Activated CD4-positive, alpha-beta T cell treated with anti-CD3 and anti-CD28 coated beads, Interleukin-2, amount 50 U/mL, for 4 hours (primary cell): Measurements from ENCODE around the gene FAM83F.

Source experiments
- DNase-seq, 2 experiments: peaks; one replicate each; pipeline ENCODE4 v3.0.0-alpha.2; 2020

FAM83F gene

DNA sequence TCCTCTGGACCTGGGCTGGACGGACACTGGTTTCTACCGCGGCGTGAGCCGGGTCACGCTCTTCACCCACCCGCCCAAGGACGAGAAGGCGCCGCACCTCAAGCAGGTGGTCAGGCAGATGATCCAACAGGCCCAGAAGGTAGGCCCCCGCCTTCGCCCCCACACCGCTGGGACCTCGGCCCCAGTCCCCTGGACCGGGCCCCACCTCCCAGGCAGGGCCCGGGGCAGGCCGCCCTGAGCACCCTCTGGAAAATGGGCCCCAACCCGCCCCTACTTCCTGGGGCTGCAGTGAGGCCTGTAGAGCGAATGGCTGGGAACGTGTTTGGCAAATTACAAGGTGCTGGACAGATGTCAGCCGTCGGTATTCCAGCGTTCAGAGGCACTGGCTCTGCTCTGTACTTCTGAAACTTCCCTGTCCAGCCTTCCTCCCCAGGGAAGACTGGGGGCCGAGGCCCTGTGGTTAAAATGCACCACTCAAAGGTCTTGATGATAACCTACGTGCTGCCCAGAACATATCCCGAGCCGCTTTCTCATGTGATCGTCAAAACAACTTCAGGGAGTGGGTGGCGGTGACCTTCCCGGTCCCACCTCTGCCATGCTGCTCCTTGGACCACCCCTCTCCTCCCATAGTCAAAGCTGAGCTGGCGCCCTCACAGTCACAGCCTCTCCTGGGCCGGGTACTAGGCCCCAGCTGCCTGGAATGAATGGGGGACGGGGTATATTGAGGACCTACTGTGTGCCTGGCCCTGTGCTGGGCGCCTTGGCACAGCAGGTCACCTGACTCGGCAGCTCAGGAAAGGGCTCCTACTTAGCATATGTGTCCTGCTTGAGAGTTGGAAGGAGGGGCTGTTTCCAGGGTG, 869 bp downstream of the FAM83F start:
- no peak for DNase-seq

DNA sequence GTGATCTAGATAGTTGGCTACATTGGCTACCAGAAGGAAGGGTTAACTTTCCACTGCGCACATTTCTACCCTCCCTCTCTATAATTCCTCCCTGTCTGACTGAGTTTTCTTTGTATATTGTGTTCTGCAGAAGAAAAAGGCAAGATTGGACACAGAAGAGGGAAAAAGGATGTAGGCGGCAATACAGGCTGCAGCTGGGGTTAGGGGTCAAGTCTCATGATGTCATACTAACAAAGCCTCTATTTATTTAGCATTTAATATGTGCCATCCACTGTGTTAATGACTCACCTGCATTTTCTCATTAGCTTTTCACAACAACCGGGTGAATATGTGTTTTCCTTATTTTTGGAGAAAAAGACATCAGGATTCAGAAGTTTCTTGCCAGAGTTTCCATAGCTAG, 2.0 kb downstream of the FAM83F start:
- DNase-seq, result no peak

- DNase-seq, result no peak
Measured at GRCh38 chr22:39997421-39997820, 2.7 kb downstream of the FAM83F start.

DNA sequence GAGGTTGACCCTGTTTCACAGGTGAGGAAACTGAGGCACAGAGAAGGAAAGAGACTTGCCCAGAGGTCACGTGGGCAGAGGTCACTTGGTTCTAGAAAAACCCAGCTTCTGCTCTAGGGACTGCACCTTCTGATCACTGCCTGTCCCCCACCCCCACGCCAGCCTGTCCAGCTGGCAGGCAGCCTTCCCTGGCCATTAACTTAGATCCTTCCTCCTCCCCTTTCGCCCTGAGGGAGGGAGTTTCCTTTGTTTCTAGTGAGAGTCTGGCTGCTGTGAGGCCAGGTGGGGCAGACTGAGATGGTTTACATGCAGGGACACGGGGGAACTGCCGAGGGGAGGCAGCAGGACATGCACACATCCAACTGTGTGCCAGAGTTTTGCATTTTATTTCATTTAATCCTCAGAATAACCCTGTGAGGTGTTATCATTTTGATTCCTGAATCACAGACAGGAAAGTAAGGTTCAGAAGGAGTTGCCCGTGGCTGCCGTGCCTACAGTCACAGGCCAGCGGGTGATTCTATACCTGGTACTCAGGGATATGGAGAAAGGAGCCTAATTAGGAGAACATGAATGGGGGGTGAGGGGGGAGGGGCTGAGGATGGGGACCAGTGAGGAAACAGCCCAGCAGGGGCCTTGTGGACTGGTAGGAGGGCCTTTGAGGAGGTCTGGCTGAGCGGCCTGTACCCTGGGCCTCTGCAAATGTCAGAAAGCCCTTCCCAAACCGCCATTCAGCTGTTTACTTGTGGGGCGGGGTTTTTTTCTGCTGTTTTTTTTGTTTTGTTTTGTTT, 3.4 kb downstream of the FAM83F start:
- no peak for DNase-seq

DNA sequence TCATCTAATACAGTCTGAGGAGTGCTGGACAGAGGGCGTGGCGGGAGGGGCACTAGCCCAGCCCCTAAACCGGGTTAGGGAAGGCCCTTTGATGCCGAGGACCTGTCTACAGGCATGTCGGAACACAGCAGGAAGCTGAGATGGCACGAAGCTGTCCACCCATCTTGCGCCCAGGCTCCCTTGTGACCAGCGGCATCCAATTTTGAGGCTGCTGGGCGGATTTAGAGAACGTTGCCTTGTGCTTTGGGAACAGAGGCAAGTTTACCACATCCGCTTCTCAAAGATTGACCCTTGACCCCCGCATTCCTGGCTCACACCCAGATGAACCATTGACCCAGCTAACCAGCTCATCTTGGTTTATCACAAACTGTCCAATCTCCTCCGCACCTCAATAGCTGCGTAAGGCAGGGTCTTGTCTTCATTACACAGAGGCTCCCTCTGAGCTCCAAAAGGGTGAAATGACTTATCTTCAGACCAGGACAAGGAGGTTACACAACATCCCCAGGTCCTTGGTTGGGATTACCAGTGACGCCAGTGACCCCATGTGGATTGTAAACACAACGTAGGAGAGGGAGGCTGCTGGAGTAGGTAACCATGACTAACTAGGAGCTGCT, 4.5 kb downstream of the FAM83F start:
- DNase-seq, result no peak

DNA sequence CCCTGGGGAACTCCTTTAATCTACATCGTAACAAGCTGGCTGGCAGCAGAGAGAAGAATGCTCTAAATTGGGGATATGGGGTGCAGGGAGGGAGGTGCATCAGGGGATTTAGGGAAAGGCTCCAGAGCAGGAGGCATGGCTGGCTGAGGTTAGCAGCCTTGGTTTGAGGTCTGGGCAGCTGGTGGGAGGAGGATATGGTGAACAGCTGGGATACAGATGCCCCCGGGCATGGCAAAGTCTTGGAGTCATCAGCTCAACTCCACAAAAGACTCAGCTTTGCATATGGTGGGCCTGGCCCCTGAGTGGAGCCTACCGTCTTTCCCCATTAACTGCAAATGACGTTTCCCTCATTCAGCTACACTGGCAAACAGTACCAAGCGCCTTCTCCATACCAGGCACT, 5.4 kb downstream of the FAM83F start:
- DNase-seq, result no peak

GRCh38 chr22:40001106-40001505, 6.4 kb downstream of the FAM83F start:
- DNase-seq, result no peak

DNA sequence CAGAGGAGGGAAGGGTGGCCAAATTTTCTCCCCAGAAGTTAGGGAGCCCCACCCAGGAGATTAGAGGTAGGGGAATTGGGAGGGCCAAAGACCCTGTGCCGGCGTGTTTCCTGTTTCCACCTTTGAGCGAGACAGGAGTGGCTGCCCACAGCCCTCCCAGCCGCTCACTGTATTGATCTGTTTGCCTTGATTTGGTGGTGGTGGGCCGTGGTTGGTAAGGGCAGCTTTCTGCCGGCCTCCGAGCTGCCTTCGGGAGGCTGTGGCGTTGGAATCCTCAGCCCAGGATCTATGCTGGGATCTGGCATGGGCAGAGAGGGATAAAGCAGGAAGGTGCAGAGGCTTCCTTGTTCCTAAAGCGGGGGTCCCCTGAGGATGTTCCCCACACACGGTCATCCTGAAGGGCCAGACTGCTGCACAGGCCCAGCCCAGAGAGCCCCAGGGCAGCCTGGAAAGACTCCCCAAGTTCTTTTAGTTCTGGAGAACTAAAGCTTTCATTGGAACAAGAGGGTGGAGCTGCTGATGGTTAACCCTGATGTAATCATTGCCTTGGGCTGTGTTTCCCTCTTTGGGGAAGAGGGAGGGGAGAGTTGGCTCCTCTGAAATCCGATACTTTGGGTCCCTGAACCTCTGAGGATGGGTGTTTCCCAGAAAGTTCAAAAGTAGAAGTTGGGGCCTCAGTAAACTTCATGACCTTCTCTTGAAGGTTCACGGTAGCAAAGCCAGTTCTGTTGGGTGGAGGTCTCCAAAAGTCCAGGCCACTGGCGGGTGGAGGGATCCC, 7.2 kb downstream of the FAM83F start:
- no peak for DNase-seq

DNA sequence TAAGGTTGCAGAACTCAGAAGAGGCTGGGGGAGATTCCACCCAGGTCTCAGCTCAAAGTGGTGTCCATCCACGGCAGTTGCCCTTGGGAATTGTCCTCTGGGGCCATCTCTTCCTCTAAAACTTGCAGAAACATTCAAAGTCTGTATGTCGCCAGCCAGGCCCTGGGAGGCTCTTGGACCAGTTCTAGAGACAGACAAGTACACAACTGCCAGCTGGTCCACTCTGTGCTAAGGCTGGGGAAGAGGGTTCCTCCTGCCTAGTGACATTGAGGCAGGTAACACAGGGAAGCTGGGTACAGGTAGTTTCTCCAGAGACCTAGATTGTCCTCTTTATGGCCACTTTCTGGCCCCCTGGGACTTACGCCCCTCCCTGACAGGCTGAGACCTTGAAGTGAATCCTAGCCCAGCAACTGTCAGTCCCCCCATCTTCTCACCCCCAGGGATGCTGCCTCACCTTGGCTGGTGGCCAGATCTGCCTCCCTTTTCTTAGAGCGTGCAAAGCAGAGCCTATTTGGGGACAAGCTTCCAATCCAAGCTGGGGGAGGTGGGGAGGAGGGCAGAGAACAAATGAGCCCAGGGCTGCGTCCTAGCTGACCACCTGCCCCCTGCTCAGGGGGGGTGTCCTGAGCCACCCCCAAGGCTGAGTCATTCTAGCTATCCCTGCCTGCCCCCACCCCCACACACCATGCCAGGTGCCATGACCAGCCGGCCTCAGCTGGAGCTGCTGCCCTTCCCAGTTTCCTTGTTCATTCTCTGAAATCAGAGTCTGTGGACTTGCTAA, 8.4 kb downstream of the FAM83F start:
- no peak for DNase-seq

DNA sequence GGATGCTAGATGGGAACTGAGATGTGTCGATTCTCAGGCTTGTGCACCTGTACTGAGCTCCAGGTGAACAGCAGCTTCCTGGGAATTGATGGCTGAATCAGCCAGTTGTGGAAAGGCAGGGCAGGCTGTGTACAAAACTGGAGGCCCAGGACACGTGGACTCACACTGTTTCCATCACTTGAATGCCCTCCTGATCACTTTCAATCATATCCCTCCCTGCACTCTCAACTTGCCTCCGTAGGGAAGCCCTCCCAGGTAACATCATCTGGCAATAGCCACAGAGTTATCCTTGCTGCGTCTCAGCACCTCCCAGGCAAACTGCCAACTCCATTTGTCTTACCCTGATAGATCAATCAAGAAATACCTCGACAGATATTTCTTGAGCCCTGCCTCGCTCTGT, 10.1 kb downstream of the FAM83F start:
- no peak for DNase-seq

DNA sequence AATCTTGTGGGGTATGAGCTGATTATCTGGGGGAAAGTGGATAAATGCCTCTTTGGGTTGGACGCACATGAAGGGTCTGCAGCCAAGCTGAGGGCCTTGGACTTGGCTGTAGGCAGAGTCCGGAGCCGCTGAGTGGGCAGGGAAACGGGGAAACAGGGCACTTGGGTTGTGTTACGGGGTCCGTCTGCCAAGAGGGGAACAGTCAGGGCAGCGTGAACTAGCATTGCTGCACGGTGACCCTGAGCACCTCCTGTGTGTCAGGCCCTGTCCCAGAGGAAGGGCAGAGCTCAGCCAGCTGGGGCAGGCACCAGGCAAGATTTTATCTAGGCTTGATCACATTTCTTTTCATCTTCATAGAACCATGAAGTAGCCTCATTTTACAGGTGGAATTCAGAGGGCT, 11.9 kb downstream of the FAM83F start:
- no peak for DNase-seq

DNA sequence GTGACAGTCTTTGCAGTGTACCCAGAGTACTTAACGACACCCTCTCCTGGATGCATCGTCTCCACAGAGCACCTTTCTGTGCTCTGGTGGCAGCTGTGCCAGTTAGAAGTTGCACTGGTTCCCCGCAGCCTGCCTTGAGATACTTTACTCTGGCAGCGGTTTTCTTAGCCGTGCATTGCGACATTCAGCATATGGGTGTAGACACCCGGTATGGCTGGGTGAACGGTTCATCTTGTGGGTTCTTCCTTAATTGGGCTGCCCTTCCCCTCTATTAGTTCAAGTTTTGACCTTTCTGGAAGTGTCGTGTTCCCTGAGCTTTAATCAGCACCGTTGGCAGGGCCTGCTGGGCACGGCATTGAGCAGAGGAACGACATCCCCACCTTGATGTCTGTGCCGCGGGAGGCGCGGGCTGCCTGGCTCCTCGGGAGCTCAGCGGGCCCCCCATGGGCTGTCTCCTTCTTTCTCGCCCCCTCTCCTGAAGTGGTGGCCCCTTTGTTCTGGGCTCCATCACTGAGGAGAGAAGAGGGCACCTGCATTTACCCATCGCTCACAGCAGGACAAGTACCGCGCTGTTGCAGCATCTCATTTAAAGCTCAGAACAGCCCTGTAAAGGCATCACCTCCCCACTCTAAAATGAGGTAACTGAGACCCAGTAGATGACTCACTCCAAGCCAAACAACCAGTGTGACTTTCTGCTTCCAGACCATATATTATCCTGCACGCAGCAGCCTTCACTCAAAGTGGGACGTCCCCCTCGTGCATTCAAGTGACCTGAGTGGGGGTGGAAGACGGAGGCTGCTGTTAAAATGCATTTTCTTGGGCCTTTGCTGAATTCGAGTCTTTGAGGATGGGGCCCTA, 13.3 kb downstream of the FAM83F start:
- no peak for DNase-seq

DNA sequence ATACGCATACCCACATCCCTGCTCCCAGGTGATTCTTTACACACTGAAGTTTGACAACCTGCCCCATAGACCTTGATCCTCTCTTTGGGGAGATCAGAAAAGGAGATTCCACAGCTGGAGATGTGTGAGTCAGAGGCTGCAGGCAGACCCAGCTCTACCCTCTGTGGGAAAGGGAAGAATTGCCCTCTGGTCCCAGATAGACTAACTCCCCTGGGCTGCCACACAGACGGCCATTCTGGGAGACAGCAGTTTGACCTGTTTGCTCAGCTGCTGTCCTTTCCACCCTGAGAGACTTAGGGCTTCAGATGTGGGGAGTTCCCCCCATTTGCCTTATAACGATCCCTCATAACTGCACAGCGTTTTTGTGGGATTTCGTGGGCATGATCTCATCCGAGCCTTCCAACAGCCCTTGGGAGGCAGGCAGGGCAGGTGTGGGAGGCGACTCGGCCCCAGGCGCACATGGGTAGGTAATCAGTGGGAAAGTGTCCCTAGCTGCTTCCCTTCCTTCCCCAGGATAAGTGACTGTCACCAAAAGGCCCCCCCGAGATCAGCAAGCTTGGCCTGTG, 14.1 kb downstream of the FAM83F start:
- no peak for DNase-seq

DNA sequence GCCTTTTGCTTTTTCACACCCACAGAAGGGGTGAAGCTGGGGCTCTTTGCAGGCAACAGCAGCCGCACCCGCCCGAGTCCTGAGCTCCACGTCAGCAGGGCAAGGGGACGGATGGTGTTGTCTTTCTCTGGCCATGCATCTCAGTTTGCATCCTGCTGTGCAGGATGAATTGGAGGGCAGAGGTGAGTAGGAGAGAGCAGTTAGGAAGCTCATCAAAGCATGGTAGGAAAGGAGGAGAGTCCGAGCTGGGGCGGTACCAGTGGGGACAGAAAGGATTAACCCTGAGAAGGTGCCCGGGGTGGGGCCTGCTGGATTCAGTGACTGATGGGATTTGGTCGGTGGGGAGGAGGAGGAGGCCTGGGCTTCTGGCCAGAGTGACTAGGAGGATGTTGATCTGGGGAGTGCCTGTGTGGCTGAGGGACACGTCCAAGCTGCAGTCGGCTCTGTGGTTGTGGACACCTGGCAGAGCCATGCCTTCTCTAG, 14.6 kb downstream of the FAM83F start:
- DNase-seq, result no peak

DNA sequence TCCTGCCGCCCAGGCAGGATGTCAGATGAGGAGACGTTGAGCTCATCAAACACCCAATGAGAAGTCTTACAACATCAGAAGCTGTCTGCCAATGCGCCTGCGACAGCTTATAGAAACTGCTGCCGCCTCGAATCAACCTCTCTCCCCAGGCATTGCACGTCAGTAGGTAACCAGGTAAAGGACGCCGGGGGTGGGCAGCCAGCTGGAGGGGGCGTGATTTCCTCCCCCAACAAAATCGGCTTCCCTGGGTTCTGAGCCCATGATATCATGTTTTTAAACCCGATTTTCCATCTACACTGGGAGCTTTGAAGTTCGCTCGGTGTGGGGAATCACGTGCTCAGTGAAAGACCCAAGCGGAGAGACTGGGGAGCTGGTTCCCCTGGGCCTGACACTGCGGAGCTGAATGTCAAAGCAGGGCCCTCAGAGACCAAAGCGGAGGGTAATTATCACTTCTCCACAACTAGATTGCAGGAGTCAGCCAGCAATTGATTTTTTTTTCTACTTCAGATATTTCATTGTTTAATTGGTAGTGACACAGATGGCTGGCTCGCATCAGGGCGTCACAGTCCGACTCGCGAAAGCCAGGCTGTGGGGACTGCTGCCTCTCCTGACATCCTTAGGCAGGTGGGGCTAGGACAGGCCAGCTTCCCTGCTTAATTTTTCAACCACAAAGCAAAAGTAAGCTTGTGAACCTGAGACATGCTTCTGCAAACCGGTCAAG, 15.4 kb downstream of the FAM83F start:
- DNase-seq, result peak; percentile 25 to 29

DNA sequence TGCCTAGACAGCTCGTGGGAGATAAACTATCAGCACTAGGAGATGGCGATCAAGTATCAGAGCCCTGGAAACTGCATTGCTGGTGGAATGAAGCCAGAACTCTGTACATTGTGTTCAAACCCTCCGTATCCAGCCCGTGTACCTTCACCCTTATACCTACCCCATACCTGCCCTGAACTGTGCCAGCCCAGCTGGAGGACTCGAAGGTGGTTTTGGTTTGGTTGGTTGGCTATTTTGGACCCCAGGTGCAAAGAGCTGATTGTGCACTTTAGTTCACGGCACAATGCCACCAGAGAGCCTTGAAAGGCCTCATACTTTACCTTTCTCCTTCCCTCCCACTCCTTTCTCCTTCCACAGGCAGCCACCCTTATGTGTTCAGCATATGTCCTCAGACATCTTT, 16.0 kb downstream of the FAM83F start:
- no peak for DNase-seq

GRCh38 chr22:40014667-40015248, 20.0 kb downstream of the FAM83F start:
- DNase-seq, result no peak

DNA sequence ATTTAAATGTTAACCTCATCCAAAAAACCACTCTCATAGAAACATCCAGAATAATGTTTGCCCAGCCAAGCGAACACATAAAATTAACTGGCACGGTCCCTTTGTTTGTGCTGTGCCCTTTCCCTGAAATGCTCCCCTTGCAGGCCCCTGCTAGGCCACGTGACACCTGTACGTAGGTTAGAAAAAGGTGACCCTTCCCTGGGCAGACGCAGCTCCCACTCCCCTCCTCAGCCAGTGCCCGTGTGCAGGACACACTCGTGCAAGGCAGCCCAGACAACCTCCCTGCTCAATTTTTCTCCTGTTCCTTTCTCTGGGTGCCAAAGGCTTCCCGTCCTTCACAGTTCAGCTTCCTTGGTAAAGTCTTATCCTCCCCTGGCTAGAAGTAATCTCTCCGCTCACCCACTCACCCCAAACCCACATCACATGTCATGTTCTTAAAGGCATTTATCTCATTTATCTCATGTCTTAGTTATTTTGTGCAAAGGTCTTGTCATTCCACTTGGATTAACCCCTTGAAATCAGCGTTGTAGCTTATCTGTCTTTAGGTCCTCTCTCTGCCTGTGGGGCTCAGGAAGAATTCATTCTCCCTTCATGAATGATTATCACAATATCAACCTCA, 20.7 kb downstream of the FAM83F start:
- no peak for DNase-seq

GRCh38 chr22:40018051-40018450, 23.3 kb downstream of the FAM83F start:
- no peak for DNase-seq
